Upper lobe of right lung (tissue), 1 donor: ENCODE results near the gene FAM163B. TPM values are rescaled to one million over a fixed set of nuclear protein-coding genes. Genes with fewer than 3 reads are reported as not detected.

Source experiments
- ATAC-seq: fragments of 200-7000 bp; cut with Tn5 transposase; one replicate; pipeline ENCODE4 v1.9.1; 2020; ENCODE audit warnings: mild to moderate bottlenecking, moderate library complexity
- DNase-seq: peaks from one replicate; pipeline ENCODE4 v3.0.0-alpha.2; 2020
- H3K27ac ChIP-seq: fragments of 200-600 bp; one replicate; pipeline ENCODE4 v1.8.0; 2022
- H3K27me3 ChIP-seq: fragments of 200-600 bp; one replicate; pipeline ENCODE4 v1.8.0; 2022; ENCODE audit warnings: mild to moderate bottlenecking
- H3K36me3 ChIP-seq: fragments of 200-600 bp; one replicate; pipeline ENCODE4 v1.8.0; 2022
- H3K4me1 ChIP-seq: fragments of 200-600 bp; one replicate; pipeline ENCODE4 v1.8.0; 2022
- H3K4me3 ChIP-seq: fragments of 200-600 bp; one replicate; pipeline ENCODE4 v1.8.0; 2022; ENCODE audit warnings: mild to moderate bottlenecking
- H3K9me3 ChIP-seq: fragments of 200-600 bp; one replicate; pipeline ENCODE4 v1.8.0; 2022
- CTCF ChIP-seq: fragments of 200-600 bp; IDR thresholded peaks from one replicate; pipeline ENCODE4 v1.8.0; 2022; ENCODE audit warnings: antibody characterized with exemption
- intact Hi-C: fragments of 100-400 bp; cut with DNase I; formaldehyde crosslinking; loops from one replicate; pipeline ENCODE4 v1.11.0; 2022
- total RNA-seq: library from RNA; stranded (reverse); fragmentation: NEBNext Ultra II Directional; extraction: Animal tissue kit (Norgen Biotek cat#: 25700); gene quantifications from one replicate; pipeline ENCODE4 v1.2.1, GENCODE V29; 2021
- donor health status: DM: no; HTN: yes; CAD: no; lungs with severe emphysema.

The FAM163B gene
- total RNA-seq, 1 donor from 2014 or later = not detected

GRCh38 chr9:133608382-133608781 is 807 bp downstream of the FAM163B start:
- intact Hi-C loops = no loop called here
- ATAC-seq (no peak), DNase-seq (no peak)
- H3K27ac ChIP-seq = no peak overlapping the region
- H3K9me3 ChIP-seq = no peaks in the 10 kb centered on the region
- peaks cover 54% of the 10 kb centered on the region for H3K27me3 ChIP-seq
- no peaks in the 10 kb centered on the region for H3K36me3 ChIP-seq
- TF ChIP-seq CTCF = no peak
- H3K4me1 ChIP-seq = no peaks in the 10 kb centered on the region
- no peak overlapping the region for H3K4me3 ChIP-seq

- Histone ChIP-seq H3K27me3 (peaks cover 50% of the 10 kb centered on the region), H3K27ac (no peak overlapping the region), H3K36me3 (no peaks in the 10 kb centered on the region), H3K9me3 (no peaks in the 10 kb centered on the region), H3K4me1 (no peaks in the 10 kb centered on the region), H3K4me3 (no peak overlapping the region)
- no peak for TF ChIP-seq CTCF
- no peak for ATAC-seq
- no peak for DNase-seq
- intact Hi-C loops = no loop called here
Measured at GRCh38 chr9:133607976-133608375, 1.2 kb downstream of the FAM163B start.

GRCh38 chr9:133607381-133607780 is 1.8 kb downstream of the FAM163B start:
- Histone ChIP-seq H3K36me3 (no peaks in the 10 kb centered on the region), H3K27me3 (peaks cover 45% of the 10 kb centered on the region), H3K4me1 (no peaks in the 10 kb centered on the region), H3K4me3 (no peak overlapping the region), H3K27ac (no peak overlapping the region), H3K9me3 (no peaks in the 10 kb centered on the region)
- ATAC-seq (no peak), DNase-seq (no peak)
- TF ChIP-seq CTCF = no peak
- intact Hi-C loops = no loop called here

GRCh38 chr9:133606708-133607025 is 2.5 kb downstream of the FAM163B start:
- intact Hi-C loops = no loop called here
- no peak for ATAC-seq
- H3K27me3 ChIP-seq = peaks cover 45% of the 10 kb centered on the region

GRCh38 chr9:133605856-133606707 is 3.1 kb downstream of the FAM163B start:
- ATAC-seq = no peak
- H3K36me3 ChIP-seq = no peaks in the 10 kb centered on the region
- no peak overlapping the region for H3K27ac ChIP-seq
- DNase-seq = no peak
- H3K9me3 ChIP-seq = no peaks in the 10 kb centered on the region
- H3K4me1 ChIP-seq = no peaks in the 10 kb centered on the region
- no peak overlapping the region for H3K4me3 ChIP-seq
- no peak for TF ChIP-seq CTCF
- intact Hi-C loops = no loop called here
- H3K27me3 ChIP-seq = peaks cover 43% of the 10 kb centered on the region

More at GRCh38 chr9:133606708-133607025, 2.5 kb downstream of the FAM163B start:
- no peaks in the 10 kb centered on the region for H3K36me3 ChIP-seq
- no peaks in the 10 kb centered on the region for H3K9me3 ChIP-seq
- no peaks in the 10 kb centered on the region for H3K4me1 ChIP-seq
- H3K4me3 ChIP-seq = no peak overlapping the region
- no peak for TF ChIP-seq CTCF
- H3K27ac ChIP-seq = no peak overlapping the region
- no peak for DNase-seq
